Spleen (tissue), 11 donors: ENCODE data around the gene SEMA4G. TPM values are rescaled to one million over a fixed set of nuclear protein-coding genes. Genes with fewer than 3 reads are reported as not detected.

Experiments
- DNase-seq: peaks from one replicate; pipeline ENCODE4 v3.0.0-alpha.2; 2020
- H3K27ac ChIP-seq, 8 donors: fragments of 200-600 bp; sonication (generic) in 7 of 8; 1 replicate in 4 of 8; 2 replicates in 4 of 8; pipeline versions ENCODE4 v1.5.0 to v1.8.0; 2016 to 2021; ENCODE audit warnings: inconsistent platforms in 4 of 8, mild to moderate bottlenecking in 4 of 8, moderate library complexity in 1 of 8
- H3K27me3 ChIP-seq, 7 donors: fragments of 200-600 bp; sonication (generic) in 6 of 7; replicated peaks in 1 of 7; 1 replicate in 4 of 7; 2 replicates in 3 of 7; pipeline versions ENCODE4 v1.5.0 to v1.8.0; 2016 to 2021; ENCODE audit warnings: inconsistent platforms in 3 of 7, mild to moderate bottlenecking in 1 of 7
- H3K36me3 ChIP-seq, 6 donors: fragments of 200-600 bp; sonication (generic) in 5 of 6; 1 replicate in 4 of 6; 2 replicates in 2 of 6; pipeline versions ENCODE4 v1.5.0 to v1.8.0; 2016 to 2021; ENCODE audit warnings: inconsistent platforms in 2 of 6
- H3K4me1 ChIP-seq, 6 donors: fragments of 200-600 bp; sonication (generic) in 5 of 6; 1 replicate in 3 of 6; 2 replicates in 3 of 6; pipeline versions ENCODE4 v1.5.0 to v1.8.0; 2016 to 2021; ENCODE audit warnings: inconsistent platforms in 3 of 6
- H3K4me3 ChIP-seq, 8 donors: fragments of 200-600 bp; sonication (generic) in 7 of 8; 1 replicate in 4 of 8; 2 replicates in 4 of 8; pipeline versions ENCODE4 v1.5.0 to v1.8.0; 2016 to 2021; ENCODE audit warnings: inconsistent platforms in 4 of 8, mild to moderate bottlenecking in 4 of 8, moderate library complexity in 2 of 8
- H3K9me3 ChIP-seq, 8 donors: fragments of 200-600 bp; sonication (generic) in 7 of 8; 1 replicate in 4 of 8; 2 replicates in 4 of 8; pipeline versions ENCODE4 v1.5.0 to v1.8.0; 2016 to 2021; ENCODE audit warnings: inconsistent platforms in 4 of 8
- CTCF ChIP-seq, 11 experiments: fragments of 200-600 bp in 7 of 11; fragments of 450-650 bp in 4 of 11; sonication (generic) in 4 of 11; IDR thresholded peaks in 8 of 11; conservative IDR thresholded peaks in 3 of 11; 1 replicate in 7 of 11; 2 replicates in 4 of 11; pipeline versions ENCODE4 v1.4.0 to v1.8.0; 2016 to 2021; ENCODE audit warnings: antibody characterized with exemption in 11 of 11, inconsistent platforms in 4 of 11, mild to moderate bottlenecking in 1 of 11
- POLR2A ChIP-seq, 3 donors: fragments of 450-650 bp; IDR thresholded peaks; one replicate each; pipeline ENCODE4 v1.5.1; 2017; ENCODE audit warnings: antibody characterized with exemption in 3 of 3, mild to moderate bottlenecking in 1 of 3
- POLR2AphosphoS5 ChIP-seq, 3 donors: sonication (generic); formaldehyde crosslinking; IDR thresholded peaks; one replicate each; pipeline ENCODE4 v1.5.1; 2017; ENCODE audit warnings: antibody characterized with exemption in 3 of 3
- WGBS, 5 donors: extraction: QIAGEN DNeasy Blood & Tissue Kit in 3 of 5; methylation state at CpG; one replicate each; pipeline versions ENCODE4 v1.1.5 to v1.1.7; 2013 to 2018; 5-methylcytosine and 5-hydroxymethylcytosine counted together
- intact Hi-C: fragments of 100-400 bp; cut with DNase I; formaldehyde crosslinking; loops from one replicate; pipeline ENCODE4 v1.15.0; 2023; ENCODE audit warnings: low total_unique reads
- polyA plus RNA-seq, 3 donors: library from polyadenylated mRNA; stranded (reverse); fragments of 200-250 nt; gene quantifications; one replicate each; pipeline ENCODE4 v1.2.1, GENCODE V29; 2013
- total RNA-seq, 7 donors: library from RNA; depleted of rRNA in 3 of 7; stranded (reverse); fragments of >200 nt in 3 of 7; fragmentation: NEBNext Ultra II Directional in 4 of 7; extraction: Animal tissue kit (Norgen Biotek cat#: 25700) in 4 of 7; gene quantifications; one replicate each; pipeline versions ENCODE4 v1.1.0 to v1.2.1, GENCODE V29; 2016 to 2021
- donor health status: healthy with polysubstance abuse.
- donor health status: DM: no; HTN: no; CAD: no; lungs with moderate emphysema.
- donor health status: DM: no; HTN: no; CAD: no.
- donor health status: Bipolar disorder and iron deficiency.
- donor health status: healthy.
- donor health status: DM: no; HTN: no; CAD: no.
- donor health status: DM: yes; HTN: yes; CAD: no.

SEMA4G gene
- total and polyA plus RNA-seq, 10 donors: 0.46 to 2.8 (median 0.95) TPM

DNA sequence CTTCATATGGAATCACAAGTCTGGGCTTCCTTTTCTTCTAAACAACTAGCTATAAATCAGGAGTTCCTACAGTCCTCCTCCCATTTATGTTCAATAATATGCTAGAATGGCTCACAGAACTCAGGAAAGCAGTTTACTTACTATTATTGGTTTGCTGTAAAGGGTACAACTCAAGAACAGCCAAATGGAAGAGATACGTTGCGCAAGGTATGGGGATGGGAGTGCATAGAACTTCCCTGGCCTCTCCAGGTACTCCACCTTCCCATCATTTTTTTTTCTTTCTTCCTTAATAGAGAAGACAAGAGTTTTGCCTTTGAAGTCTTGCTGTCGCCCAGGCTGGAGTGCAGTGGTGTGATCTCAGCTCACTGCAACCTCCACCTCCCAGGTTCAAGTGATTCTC is 27.1 kb upstream of the SEMA4G start:
- Histone ChIP-seq H3K27me3 (no peaks in the 10 kb centered on the region), H3K9me3 (no peaks in the 10 kb centered on the region), H3K36me3 (peaks cover 4 to 100% (median 91%) of the 10 kb centered on the region in 6 donors), H3K4me1 (no peaks in the 10 kb centered on the region), H3K4me3 (no peak overlapping the region), H3K27ac (no peak overlapping the region)
- DNase-seq: no peak
- TF ChIP-seq POLR2AphosphoS5 (IDR thresholded peaks at IDR 0.05) (no peak), POLR2A (IDR thresholded peaks at IDR 0.05) (no peak), CTCF (IDR thresholded peaks at IDR 0.05 in 8 of 11, conservative IDR thresholded peaks at IDR 0.05 in 3 of 11) (no peak)
- intact Hi-C loops: no loop called here
- 93 to 100% (median 99%) methylated on average over 3 of the region's 3 CpGs for WGBS, 5 donors

- H3K36me3 ChIP-seq: peaks cover 4 to 100% (median 91%) of the 10 kb centered on the region in 6 donors
- intact Hi-C loops: no loop called here
- TF ChIP-seq POLR2A (IDR thresholded peaks at IDR 0.05) (no peak), CTCF (IDR thresholded peaks at IDR 0.05 in 8 of 11, conservative IDR thresholded peaks at IDR 0.05 in 3 of 11) (no peak), POLR2AphosphoS5 (IDR thresholded peaks at IDR 0.05) (no peak)
Measured at GRCh38 chr10:100943508-100943907, 25.8 kb upstream of the SEMA4G start.

DNA sequence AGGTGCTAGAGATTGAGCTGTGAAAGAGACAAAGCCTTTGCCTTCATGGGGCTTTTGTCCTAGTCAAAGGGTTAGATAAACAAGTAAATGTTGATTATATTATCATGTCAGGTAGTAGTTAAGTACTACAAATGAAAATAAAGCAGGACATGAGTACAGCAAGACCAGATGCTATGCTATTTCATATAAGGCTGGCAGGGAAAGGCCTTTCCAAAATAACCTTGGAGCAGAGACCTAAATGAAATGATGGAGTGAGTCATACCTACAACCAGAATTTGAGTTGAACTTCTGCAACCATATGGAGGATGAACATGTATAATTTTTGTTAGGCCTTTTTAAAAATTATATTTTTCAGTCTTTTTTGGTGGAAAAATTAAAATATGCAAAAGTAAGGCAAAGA is 23.6 kb upstream of the SEMA4G start:
- intact Hi-C loops: no loop called here
- no peak overlapping the region for H3K27ac ChIP-seq
- peaks cover 0 to 100% (median 94%) of the 10 kb centered on the region in 6 donors for H3K36me3 ChIP-seq
- no peak for TF ChIP-seq POLR2AphosphoS5 (IDR thresholded peaks at IDR 0.05)
- TF ChIP-seq POLR2A (IDR thresholded peaks at IDR 0.05): no peak
- no peak for TF ChIP-seq CTCF (IDR thresholded peaks at IDR 0.05 in 8 of 11, conservative IDR thresholded peaks at IDR 0.05 in 3 of 11)
- DNase-seq: no peak
- H3K4me3 ChIP-seq: no peak overlapping the region
- no peaks in the 10 kb centered on the region for H3K4me1 ChIP-seq
- H3K9me3 ChIP-seq: no peaks in the 10 kb centered on the region
- no peaks in the 10 kb centered on the region for H3K27me3 ChIP-seq

More at GRCh38 chr10:100943508-100943907, 25.8 kb upstream of the SEMA4G start:
- H3K9me3 ChIP-seq: no peaks in the 10 kb centered on the region
- H3K4me1 ChIP-seq: no peaks in the 10 kb centered on the region
- DNase-seq: no peak
- no peak overlapping the region for H3K27ac ChIP-seq
- no peak overlapping the region for H3K4me3 ChIP-seq
- H3K27me3 ChIP-seq: no peaks in the 10 kb centered on the region

DNA sequence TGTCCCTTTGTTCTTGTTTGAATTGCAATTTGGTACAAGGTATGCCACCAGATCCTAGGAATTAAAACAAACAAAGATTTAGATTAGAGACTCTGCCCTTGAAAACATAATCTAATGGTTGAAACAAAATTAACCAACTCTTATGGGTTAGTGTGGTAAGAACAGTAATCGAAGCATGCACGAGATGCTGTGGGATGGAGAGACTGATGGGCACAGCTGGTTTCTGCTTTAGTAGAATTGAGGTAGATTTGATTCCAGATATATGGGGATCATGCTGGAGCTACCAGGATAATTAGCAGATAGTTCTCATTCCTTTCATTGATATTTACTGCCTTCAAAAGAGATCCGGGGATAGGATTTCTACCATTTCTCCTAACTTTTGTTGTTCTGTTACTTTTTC is 20.4 kb upstream of the SEMA4G start:
- TF ChIP-seq POLR2A (IDR thresholded peaks at IDR 0.05) (no peak), POLR2AphosphoS5 (IDR thresholded peaks at IDR 0.05) (no peak), CTCF (IDR thresholded peaks at IDR 0.05 in 8 of 11, conservative IDR thresholded peaks at IDR 0.05 in 3 of 11) (no peak)
- intact Hi-C loops: no loop called here
- DNase-seq: no peak
- Histone ChIP-seq H3K36me3 (peaks cover 4 to 100% (median 93%) of the 10 kb centered on the region in 6 donors), H3K27ac (no peak overlapping the region), H3K4me1 (no peaks in the 10 kb centered on the region), H3K27me3 (no peaks in the 10 kb centered on the region), H3K4me3 (no peak overlapping the region), H3K9me3 (no peaks in the 10 kb centered on the region)
- 94 to 96% (median 95%) methylated on average over 3 of the region's 3 CpGs for WGBS, 5 donors
